ENCODE results near the gene LRRC28.
A peak's percentile ranks its signal among the peaks of the same experiment; 100 is the strongest.

LRRC28 gene

DNA sequence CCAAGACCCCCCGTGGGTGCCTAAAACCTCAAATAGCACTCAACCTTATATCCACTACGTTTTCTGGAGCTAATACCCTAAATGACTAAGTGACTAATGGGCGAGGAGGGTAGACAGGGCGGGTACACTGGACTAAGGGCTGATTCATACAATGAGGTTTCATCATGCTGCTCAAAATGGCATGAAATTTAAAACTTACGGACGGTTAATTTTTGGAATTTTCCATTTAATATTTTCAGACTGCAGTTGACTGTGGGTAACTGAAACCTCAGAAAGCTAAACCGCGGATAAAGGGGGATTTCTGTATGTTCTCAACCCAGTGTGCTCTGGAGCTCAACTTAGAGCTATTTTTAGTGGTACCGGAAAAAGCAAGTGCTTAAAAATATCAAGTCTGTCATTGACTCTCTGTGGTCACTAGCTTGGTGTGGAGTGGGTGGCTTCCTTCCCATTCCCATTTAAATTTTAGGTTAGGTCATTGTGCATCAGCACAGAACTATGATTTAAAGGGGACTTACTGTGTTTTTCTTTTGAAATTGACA, 72.9 kb downstream of the LRRC28 start (continued):
- TF ChIP-seq WT1 (tag by site-specific recombination; IDR thresholded peaks at IDR 0.05) (no peak), ZBTB21 (tag by site-specific recombination; IDR thresholded peaks at IDR 0.05) (no peak), ZNF707 (tag by site-specific recombination; IDR thresholded peaks at IDR 0.05) (no peak), ZIC2 (tag by site-specific recombination; IDR thresholded peaks at IDR 0.05) (no peak), ZNF23 (tag by site-specific recombination; IDR thresholded peaks at IDR 0.05; ENCODE audit: borderline replicate concordance) (no peak), ZNF394 (tag by site-specific recombination; IDR thresholded peaks at IDR 0.05; ENCODE audit: borderline replicate concordance) (no peak), ZXDB (tag by site-specific recombination; IDR thresholded peaks at IDR 0.05) (no peak), ZNF302 (tag by site-specific recombination; IDR thresholded peaks at IDR 0.05; ENCODE audit: low read depth) (no peak), ZNF600 (tag by site-specific recombination; IDR thresholded peaks at IDR 0.05) (0 out of 2 replicates have a peak, but pooled peaks have one; percentile 15), ZNF426 (tag by site-specific recombination; IDR thresholded peaks at IDR 0.05) (no peak), BCL11B (tag by site-specific recombination; IDR thresholded peaks at IDR 0.05; ENCODE audit: low read depth) (no peak), ZNF777 (tag by site-specific recombination; IDR thresholded peaks at IDR 0.05; ENCODE audit: borderline replicate concordance) (no peak), ZNF514 (tag by site-specific recombination; IDR thresholded peaks at IDR 0.05) (no peak), ZNF239 (tag by site-specific recombination; IDR thresholded peaks at IDR 0.05) (no peak), ZNF510 (tag by site-specific recombination; IDR thresholded peaks at IDR 0.05; ENCODE audit: insufficient replicate concordance) (no peak), ZNF202 (tag by site-specific recombination; IDR thresholded peaks at IDR 0.05; ENCODE audit: borderline replicate concordance) (no peak), ZNF830 (tag by site-specific recombination; IDR thresholded peaks at IDR 0.05; ENCODE audit: low read depth) (no peak), ZNF571 (tag by site-specific recombination; IDR thresholded peaks at IDR 0.05) (no peak), SP7 (tag by site-specific recombination; IDR thresholded peaks at IDR 0.05) (peak; percentile 80), SP3 (tag by site-specific recombination; IDR thresholded peaks at IDR 0.05) (0 out of 2 replicates have a peak, but pooled peaks have one; percentile 6), ZFP69B (tag by site-specific recombination; IDR thresholded peaks at IDR 0.05) (peak; percentile 92), ZNF843 (tag by site-specific recombination; IDR thresholded peaks at IDR 0.05) (no peak), ZNF701 (tag by site-specific recombination; IDR thresholded peaks at IDR 0.05) (no peak), ZSCAN30 (tag by site-specific recombination; IDR thresholded peaks at IDR 0.05) (no peak)
- TF ChIP-seq, protein P1, sequence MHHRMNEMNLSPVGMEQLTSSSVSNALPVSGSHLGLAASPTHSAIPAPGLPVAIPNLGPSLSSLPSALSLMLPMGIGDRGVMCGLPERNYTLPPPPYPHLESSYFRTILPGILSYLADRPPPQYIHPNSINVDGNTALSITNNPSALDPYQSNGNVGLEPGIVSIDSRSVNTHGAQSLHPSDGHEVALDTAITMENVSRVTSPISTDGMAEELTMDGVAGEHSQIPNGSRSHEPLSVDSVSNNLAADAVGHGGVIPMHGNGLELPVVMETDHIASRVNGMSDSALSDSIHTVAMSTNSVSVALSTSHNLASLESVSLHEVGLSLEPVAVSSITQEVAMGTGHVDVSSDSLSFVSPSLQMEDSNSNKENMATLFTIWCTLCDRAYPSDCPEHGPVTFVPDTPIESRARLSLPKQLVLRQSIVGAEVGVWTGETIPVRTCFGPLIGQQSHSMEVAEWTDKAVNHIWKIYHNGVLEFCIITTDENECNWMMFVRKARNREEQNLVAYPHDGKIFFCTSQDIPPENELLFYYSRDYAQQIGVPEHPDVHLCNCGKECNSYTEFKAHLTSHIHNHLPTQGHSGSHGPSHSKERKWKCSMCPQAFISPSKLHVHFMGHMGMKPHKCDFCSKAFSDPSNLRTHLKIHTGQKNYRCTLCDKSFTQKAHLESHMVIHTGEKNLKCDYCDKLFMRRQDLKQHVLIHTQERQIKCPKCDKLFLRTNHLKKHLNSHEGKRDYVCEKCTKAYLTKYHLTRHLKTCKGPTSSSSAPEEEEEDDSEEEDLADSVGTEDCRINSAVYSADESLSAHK (tag by site-specific recombination; IDR thresholded peaks at IDR 0.05) = no peak
- TF ChIP-seq, protein P2, sequence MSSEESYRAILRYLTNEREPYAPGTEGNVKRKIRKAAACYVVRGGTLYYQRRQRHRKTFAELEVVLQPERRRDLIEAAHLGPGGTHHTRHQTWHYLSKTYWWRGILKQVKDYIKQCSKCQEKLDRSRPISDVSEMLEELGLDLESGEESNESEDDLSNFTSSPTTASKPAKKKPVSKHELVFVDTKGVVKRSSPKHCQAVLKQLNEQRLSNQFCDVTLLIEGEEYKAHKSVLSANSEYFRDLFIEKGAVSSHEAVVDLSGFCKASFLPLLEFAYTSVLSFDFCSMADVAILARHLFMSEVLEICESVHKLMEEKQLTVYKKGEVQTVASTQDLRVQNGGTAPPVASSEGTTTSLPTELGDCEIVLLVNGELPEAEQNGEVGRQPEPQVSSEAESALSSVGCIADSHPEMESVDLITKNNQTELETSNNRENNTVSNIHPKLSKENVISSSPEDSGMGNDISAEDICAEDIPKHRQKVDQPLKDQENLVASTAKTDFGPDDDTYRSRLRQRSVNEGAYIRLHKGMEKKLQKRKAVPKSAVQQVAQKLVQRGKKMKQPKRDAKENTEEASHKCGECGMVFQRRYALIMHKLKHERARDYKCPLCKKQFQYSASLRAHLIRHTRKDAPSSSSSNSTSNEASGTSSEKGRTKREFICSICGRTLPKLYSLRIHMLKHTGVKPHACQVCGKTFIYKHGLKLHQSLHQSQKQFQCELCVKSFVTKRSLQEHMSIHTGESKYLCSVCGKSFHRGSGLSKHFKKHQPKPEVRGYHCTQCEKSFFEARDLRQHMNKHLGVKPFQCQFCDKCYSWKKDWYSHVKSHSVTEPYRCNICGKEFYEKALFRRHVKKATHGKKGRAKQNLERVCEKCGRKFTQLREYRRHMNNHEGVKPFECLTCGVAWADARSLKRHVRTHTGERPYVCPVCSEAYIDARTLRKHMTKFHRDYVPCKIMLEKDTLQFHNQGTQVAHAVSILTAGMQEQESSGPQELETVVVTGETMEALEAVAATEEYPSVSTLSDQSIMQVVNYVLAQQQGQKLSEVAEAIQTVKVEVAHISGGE (tag by site-specific recombination; conservative IDR thresholded peaks at IDR 0.05; ENCODE audit: low read depth) = no peak
- TF ChIP-seq, protein P3, sequence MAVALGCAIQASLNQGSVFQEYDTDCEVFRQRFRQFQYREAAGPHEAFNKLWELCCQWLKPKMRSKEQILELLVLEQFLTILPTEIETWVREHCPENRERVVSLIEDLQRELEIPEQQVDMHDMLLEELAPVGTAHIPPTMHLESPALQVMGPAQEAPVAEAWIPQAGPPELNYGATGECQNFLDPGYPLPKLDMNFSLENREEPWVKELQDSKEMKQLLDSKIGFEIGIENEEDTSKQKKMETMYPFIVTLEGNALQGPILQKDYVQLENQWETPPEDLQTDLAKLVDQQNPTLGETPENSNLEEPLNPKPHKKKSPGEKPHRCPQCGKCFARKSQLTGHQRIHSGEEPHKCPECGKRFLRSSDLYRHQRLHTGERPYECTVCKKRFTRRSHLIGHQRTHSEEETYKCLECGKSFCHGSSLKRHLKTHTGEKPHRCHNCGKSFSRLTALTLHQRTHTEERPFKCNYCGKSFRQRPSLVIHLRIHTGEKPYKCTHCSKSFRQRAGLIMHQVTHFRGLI (tag by site-specific recombination; IDR thresholded peaks at IDR 0.05) = no peak
- TF ChIP-seq, protein P4, sequence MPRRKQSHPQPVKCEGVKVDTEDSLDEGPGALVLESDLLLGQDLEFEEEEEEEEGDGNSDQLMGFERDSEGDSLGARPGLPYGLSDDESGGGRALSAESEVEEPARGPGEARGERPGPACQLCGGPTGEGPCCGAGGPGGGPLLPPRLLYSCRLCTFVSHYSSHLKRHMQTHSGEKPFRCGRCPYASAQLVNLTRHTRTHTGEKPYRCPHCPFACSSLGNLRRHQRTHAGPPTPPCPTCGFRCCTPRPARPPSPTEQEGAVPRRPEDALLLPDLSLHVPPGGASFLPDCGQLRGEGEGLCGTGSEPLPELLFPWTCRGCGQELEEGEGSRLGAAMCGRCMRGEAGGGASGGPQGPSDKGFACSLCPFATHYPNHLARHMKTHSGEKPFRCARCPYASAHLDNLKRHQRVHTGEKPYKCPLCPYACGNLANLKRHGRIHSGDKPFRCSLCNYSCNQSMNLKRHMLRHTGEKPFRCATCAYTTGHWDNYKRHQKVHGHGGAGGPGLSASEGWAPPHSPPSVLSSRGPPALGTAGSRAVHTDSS (tag by site-specific recombination; IDR thresholded peaks at IDR 0.05) = no peak
- TF ChIP-seq, protein P5, sequence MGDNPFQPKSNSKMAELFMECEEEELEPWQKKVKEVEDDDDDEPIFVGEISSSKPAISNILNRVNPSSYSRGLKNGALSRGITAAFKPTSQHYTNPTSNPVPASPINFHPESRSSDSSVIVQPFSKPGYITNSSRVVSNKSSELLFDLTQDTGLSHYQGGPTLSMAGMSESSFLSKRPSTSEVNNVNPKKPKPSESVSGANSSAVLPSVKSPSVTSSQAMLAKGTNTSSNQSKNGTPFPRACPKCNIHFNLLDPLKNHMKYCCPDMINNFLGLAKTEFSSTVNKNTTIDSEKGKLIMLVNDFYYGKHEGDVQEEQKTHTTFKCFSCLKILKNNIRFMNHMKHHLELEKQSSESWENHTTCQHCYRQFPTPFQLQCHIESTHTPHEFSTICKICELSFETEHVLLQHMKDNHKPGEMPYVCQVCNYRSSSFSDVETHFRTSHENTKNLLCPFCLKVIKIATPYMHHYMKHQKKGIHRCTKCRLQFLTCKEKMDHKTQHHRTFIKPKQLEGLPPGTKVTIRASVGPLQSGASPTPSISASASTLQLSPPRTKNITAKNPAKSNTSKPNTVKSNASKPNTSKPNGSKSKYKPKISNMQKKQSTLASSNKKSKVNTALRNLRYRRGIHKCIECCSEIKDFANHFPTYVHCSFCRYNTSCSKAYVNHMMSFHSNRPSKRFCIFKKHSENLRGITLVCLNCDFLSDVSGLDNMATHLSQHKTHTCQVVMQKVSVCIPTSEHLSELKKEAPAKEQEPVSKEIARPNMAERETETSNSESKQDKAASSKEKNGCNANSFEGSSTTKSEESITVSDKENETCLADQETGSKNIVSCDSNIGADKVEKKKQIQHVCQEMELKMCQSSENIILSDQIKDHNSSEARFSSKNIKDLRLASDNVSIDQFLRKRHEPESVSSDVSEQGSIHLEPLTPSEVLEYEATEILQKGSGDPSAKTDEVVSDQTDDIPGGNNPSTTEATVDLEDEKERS (tag by site-specific recombination; IDR thresholded peaks at IDR 0.05) = no peak
